Nephron (organoid): ENCODE results near the gene UBTFL1.

Experiments used
- H3K27ac Mint-ChIP-seq, 3 experiments: 2 replicates each; pipeline ENCODE4 v1.8.0; 2020; ENCODE audit warnings: mixed read lengths in 3 of 3, mild to moderate bottlenecking in 2 of 3, moderate library complexity in 1 of 3
- H3K27me3 Mint-ChIP-seq: 2 replicates; pipeline ENCODE4 v1.8.0; 2021; ENCODE audit warnings: low read depth, mild to moderate bottlenecking, moderate library complexity, mixed read lengths
- H3K36me3 Mint-ChIP-seq: 2 replicates; pipeline ENCODE4 v1.8.0; 2020; ENCODE audit warnings: low read depth, mixed read lengths
- H3K4me1 Mint-ChIP-seq: 2 replicates; pipeline ENCODE4 v1.8.0; 2020; ENCODE audit warnings: mixed read lengths
- H3K4me3 Mint-ChIP-seq, 3 experiments: 2 replicates each; pipeline ENCODE4 v1.8.0; 2020; ENCODE audit warnings: mild to moderate bottlenecking in 3 of 3, mixed read lengths in 3 of 3, moderate library complexity in 2 of 3
- H3K9me3 Mint-ChIP-seq: 2 replicates; pipeline ENCODE4 v1.8.0; 2020; ENCODE audit warnings: mixed read lengths
- CTCF ChIP-seq, 3 experiments: fragments of 200-600 bp; sonication (generic); IDR thresholded peaks; one replicate each; pipeline ENCODE4 v1.5.0; 2021; ENCODE audit warnings: antibody characterized with exemption in 3 of 3; ENCODE audit not compliant: unreplicated experiment in 3 of 3

Gene UBTFL1

DNA sequence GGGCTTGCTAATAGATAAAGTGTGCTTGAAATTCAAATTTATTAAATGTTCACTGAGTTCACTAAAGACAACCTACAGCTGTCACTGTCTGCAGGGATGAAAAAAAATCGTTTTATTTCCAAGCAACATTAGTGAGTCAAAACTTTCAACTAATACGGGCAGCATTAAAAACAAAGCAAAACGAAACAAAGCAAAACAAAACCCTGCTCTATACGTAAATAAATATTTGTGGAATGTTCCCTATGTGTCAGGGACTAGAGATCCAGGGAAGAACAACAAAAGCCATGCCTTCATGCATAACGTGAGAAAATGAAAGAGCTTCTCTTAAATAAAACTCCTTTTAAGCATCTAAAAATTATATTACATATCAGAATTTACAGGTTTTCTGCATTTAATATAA, 49.3 kb downstream of the UBTFL1 start:
- Mint-ChIP-seq H3K9me3 (no peaks in the 10 kb centered on the region), H3K4me3 (peak overlapping the region; percentile 80 to 88 (median 87)), H3K27me3 (no peaks in the 10 kb centered on the region), H3K4me1 (peaks cover 22% of the 10 kb centered on the region), H3K36me3 (peaks cover 11% of the 10 kb centered on the region), H3K27ac (peak overlapping the region; percentile 71 to 87 (median 77))
- TF ChIP-seq CTCF (IDR thresholded peaks at IDR 0.05; ENCODE audit: unreplicated experiment in 3 of 3), result no peak
